OCI-LY3 (cell line): ENCODE measurements around the gene HSPG2.

Source experiments
- CTCF ChIP-seq: fragments of 200-600, 300-600 bp; sonication (generic); IDR thresholded peaks from 2 replicates; pipeline ENCODE4 v1.5.1; 2014; ENCODE audit warnings: antibody characterized with exemption, low read length, low read depth
- EZH2phosphoT487 ChIP-seq: fragments of 200-600 bp; shearing (Covaris generic); IDR thresholded peaks from 2 replicates; pipeline ENCODE4 v1.6.1; 2018; ENCODE audit warnings: antibody characterized with exemption, mixed run types, low read depth

GRCh38 chr1:21950734-21951133 lies 13.6 kb upstream of the HSPG2 start:
- TF ChIP-seq CTCF (no peak), EZH2phosphoT487 (no peak)
